ENCODE measurements around the gene WDR5. TPM values are rescaled to one million over a fixed set of nuclear protein-coding genes. Genes with fewer than 3 reads are reported as not detected.

WDR5 gene
- total RNA-seq, 2 experiments from 2014 or later, result 41.2 to 47.0 TPM

GRCh38 chr9:134185536-134186011 is 49.7 kb downstream of the WDR5 start:
- no peak for ATAC-seq
- Mint-ChIP-seq H3K9me3 (ENCODE audit: low read depth) (peaks cover 7% of the 10 kb centered on the region), H3K4me3 (no peak overlapping the region), H3K27me3 (peaks cover 15% of the 10 kb centered on the region), H3K27ac (peak overlapping the region; percentile 47), H3K36me3 (peaks cover 6% of the 10 kb centered on the region), H3K4me1 (peaks cover 23% of the 10 kb centered on the region)
- CTCF ChIA-PET, result interaction anchor here (0.9 to 2.0 kb wide), 2 partner anchors 32 to 257 kb away, joined by 3 to 6 read pairs; no protein-coding TSS in a partner anchor
- peak; percentile 63 for DNase-seq

- Mint-ChIP-seq H3K36me3 (peaks cover 6% of the 10 kb centered on the region), H3K9me3 (ENCODE audit: low read depth) (peaks cover 7% of the 10 kb centered on the region), H3K27ac (no peak overlapping the region), H3K4me1 (peaks cover 17% of the 10 kb centered on the region), H3K27me3 (peaks cover 11% of the 10 kb centered on the region), H3K4me3 (no peak overlapping the region)
- no peak for DNase-seq
- no peak for ATAC-seq
- CTCF ChIA-PET, result interaction anchor here (0.9 to 2.0 kb wide), 2 partner anchors 31 to 256 kb away, joined by 3 to 6 read pairs; no protein-coding TSS in a partner anchor
Observed at GRCh38 chr9:134186471-134187109, 50.7 kb downstream of the WDR5 start.

GRCh38 chr9:134187110-134187531 is 51.2 kb downstream of the WDR5 start:
- Mint-ChIP-seq H3K4me3 (no peak overlapping the region), H3K4me1 (peaks cover 12% of the 10 kb centered on the region), H3K27ac (no peak overlapping the region), H3K27me3 (peaks cover 13% of the 10 kb centered on the region), H3K9me3 (ENCODE audit: low read depth) (peaks cover 7% of the 10 kb centered on the region), H3K36me3 (peaks cover 6% of the 10 kb centered on the region)
- DNase-seq (no peak), ATAC-seq (no peak)
- CTCF ChIA-PET, result interaction anchor here (2.0 kb wide), 1 partner anchor 255 kb away, joined by 6 read pairs; no protein-coding TSS in a partner anchor

- no peak overlapping the region for H3K4me3 Mint-ChIP-seq
- H3K4me1 Mint-ChIP-seq, result peaks cover 4% of the 10 kb centered on the region
- no peak for DNase-seq
- no peak overlapping the region for H3K27ac Mint-ChIP-seq
- CTCF ChIA-PET, result no interaction called here
- H3K36me3 Mint-ChIP-seq, result no peaks in the 10 kb centered on the region
- peaks cover 9% of the 10 kb centered on the region for H3K27me3 Mint-ChIP-seq
- H3K9me3 Mint-ChIP-seq (ENCODE audit: low read depth), result no peaks in the 10 kb centered on the region
- no peak for ATAC-seq
Observed at GRCh38 chr9:134187891-134188385, 52.1 kb downstream of the WDR5 start.

- H3K4me1 Mint-ChIP-seq, result peaks cover 4% of the 10 kb centered on the region
- peaks cover 9% of the 10 kb centered on the region for H3K27me3 Mint-ChIP-seq
- CTCF ChIA-PET, result no interaction called here
- H3K36me3 Mint-ChIP-seq, result no peaks in the 10 kb centered on the region
- H3K4me3 Mint-ChIP-seq, result no peak overlapping the region
- H3K9me3 Mint-ChIP-seq (ENCODE audit: low read depth), result no peaks in the 10 kb centered on the region
- DNase-seq, result no peak
- ATAC-seq, result no peak
- H3K27ac Mint-ChIP-seq, result no peak overlapping the region
Observed at GRCh38 chr9:134188386-134189144, 52.7 kb downstream of the WDR5 start.

DNA sequence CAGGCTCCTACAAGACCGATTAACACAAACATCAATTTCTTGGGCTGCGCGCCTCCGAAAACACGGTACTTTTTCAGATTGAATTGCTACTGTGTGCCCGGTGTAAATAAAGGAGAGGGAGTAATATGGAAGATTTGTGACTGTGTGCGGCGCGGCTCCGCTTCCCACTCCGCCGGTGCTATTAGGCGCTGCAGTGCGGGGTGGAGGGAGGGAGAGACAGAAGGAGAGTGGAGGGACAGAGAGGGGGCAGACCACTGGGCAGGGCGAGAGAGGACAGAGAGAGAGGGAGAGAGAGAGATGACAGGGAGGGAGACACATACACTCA is 53.2 kb downstream of the WDR5 start:
- peaks cover 9% of the 10 kb centered on the region for H3K27me3 Mint-ChIP-seq
- no peak overlapping the region for H3K4me3 Mint-ChIP-seq
- ATAC-seq (no peak), DNase-seq (no peak)
- peaks cover 4% of the 10 kb centered on the region for H3K4me1 Mint-ChIP-seq
- H3K9me3 Mint-ChIP-seq (ENCODE audit: low read depth), result no peaks in the 10 kb centered on the region
- no peaks in the 10 kb centered on the region for H3K36me3 Mint-ChIP-seq
- CTCF ChIA-PET, result no interaction called here
- H3K27ac Mint-ChIP-seq, result no peak overlapping the region

DNA sequence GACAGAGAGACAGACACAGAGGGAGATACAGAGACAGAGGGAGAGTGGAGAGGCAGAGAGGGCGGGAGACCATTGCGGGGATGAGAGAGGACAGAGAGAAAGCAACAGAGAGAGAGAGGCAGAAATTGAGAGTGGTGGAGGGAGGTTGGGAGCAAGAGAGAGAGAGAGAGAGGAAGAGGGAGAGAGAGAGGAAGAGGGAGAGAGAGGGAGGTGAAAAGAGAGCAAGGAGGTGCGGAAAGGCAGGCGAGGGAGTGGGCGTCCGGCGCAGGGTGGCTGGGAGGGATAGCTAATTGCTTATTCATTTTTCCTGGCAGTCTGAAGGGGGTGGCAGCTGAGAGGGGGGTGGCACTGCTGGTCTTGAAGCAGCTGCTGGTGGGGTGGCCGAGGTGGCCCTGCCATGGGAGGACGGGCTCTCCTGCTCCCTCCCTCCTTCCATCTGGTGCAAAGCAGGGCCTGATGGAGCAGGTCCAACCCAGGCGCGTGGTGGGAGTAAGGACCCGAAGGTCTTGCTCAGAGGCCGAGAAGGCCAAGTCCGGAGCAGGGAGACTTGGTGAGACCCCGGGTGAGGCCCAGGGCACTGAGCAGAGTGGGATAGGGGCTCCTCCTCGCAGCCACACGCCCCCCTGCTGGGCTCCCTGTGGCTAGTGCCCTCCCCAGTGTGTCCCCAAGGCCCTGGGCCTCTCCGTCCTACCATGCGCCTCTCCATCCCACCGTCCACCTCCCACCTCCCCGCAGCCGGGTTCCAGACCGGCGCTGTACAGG is 53.8 kb downstream of the WDR5 start:
- peaks cover 4% of the 10 kb centered on the region for H3K4me1 Mint-ChIP-seq
- no peaks in the 10 kb centered on the region for H3K9me3 Mint-ChIP-seq (ENCODE audit: low read depth)
- peaks cover 9% of the 10 kb centered on the region for H3K27me3 Mint-ChIP-seq
- no peak for DNase-seq
- no peaks in the 10 kb centered on the region for H3K36me3 Mint-ChIP-seq
- H3K4me3 Mint-ChIP-seq, result no peak overlapping the region
- H3K27ac Mint-ChIP-seq, result no peak overlapping the region
- CTCF ChIA-PET, result no interaction called here
- ATAC-seq, result no peak

DNA sequence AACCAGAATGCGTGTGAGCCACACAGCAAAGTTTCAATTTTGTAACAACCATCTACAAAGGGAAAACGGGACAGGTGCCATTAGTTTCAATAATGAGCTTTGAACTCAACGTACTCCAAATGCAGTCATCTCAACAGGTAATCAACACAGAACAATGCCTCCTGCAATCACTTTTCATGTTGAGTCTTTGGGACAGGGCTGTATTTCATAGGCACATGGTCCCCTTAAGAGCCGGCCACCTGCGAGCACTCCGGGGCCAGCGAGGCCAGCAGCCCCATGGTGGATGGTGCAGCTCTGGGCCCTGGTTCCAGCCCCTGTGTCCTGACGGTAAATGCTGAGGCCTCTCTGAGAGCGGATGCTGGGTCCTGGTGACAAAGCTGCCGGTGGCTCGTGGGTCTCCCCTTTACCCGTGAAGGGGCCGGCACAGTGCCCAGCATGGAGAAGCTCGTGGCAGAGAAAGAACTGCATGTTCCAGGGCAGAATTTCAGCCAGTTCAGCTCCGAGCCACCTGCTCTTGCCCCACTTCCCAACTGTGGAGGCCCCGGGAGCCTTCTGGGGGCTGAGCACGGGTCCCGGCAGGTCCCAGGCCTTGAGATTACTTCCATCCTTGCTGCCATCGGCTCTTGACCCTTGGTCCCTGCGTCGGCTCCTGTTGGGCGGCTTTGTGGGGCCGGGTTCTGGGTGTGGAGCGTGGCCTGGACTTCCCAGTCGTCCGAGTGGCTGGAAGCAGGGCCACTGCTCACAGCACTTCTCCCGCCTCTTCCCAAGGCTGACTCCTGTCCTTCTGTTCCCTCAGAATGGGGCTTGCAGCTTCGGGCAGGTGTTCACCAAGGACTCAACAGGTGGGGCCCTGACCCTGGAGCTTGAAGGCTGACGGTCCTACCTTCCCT is 54.6 kb downstream of the WDR5 start:
- Mint-ChIP-seq H3K4me1 (peaks cover 6% of the 10 kb centered on the region), H3K36me3 (no peaks in the 10 kb centered on the region), H3K27me3 (peaks cover 8% of the 10 kb centered on the region), H3K27ac (no peak overlapping the region), H3K9me3 (ENCODE audit: low read depth) (no peaks in the 10 kb centered on the region), H3K4me3 (no peak overlapping the region)
- ATAC-seq (no peak), DNase-seq (no peak)
- CTCF ChIA-PET, result interaction anchor here (1.0 kb wide), 1 partner anchor 20 kb away, joined by 3 read pairs; no protein-coding TSS in a partner anchor

DNA sequence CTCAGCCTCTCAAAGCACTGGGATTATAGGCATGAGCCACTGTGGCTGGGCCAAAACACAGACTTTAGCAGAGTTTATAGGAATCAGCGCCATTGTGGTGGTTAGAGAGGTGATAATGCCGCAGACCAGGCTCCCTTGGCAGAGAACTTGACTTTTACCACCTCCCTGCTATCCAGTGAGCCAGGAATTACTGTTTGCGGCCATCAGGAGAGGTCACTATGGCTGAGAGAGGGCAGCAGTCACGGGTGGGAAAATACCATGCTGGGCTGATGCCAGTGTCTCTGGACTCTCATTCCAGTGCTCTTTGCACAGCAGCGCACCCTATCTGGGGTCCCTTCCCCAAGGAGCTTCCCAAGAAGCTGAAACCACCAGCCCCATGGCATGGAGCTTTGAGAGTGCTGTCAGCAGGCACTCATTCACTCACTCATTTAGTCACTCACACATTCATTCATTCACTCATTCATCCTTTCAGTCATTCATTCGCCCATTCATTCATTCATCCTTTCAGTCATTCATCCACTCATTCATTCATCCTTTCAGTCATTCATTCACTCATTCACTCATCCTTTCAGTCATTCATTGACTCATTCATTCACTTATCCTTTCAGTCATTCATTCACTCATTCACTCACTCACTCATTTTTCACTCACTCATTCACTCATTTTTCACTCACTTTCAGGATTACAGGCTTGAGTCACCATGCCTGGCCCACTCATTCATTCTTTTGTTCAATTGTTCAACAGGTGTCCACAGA is 55.8 kb downstream of the WDR5 start:
- H3K27ac Mint-ChIP-seq, result no peak overlapping the region
- H3K27me3 Mint-ChIP-seq, result peaks cover 2% of the 10 kb centered on the region
- no peaks in the 10 kb centered on the region for H3K36me3 Mint-ChIP-seq
- CTCF ChIA-PET, result interaction anchor here (1.0 to 1.6 kb wide), 2 partner anchors 20 to 21 kb away, joined by 3 to 4 read pairs; no protein-coding TSS in a partner anchor
- H3K4me1 Mint-ChIP-seq, result peaks cover 9% of the 10 kb centered on the region
- H3K9me3 Mint-ChIP-seq (ENCODE audit: low read depth), result no peaks in the 10 kb centered on the region
- DNase-seq, result no peak
- no peak overlapping the region for H3K4me3 Mint-ChIP-seq
- ATAC-seq, result no peak

- no peak overlapping the region for H3K27ac Mint-ChIP-seq
- peaks cover 9% of the 10 kb centered on the region for H3K4me1 Mint-ChIP-seq
- H3K36me3 Mint-ChIP-seq, result no peaks in the 10 kb centered on the region
- no peaks in the 10 kb centered on the region for H3K9me3 Mint-ChIP-seq (ENCODE audit: low read depth)
- CTCF ChIA-PET, result interaction anchor here (1.6 kb wide), 1 partner anchor 21 kb away, joined by 4 read pairs; no protein-coding TSS in a partner anchor
- DNase-seq, result no peak
- ATAC-seq, result no peak
- H3K27me3 Mint-ChIP-seq, result peaks cover 6% of the 10 kb centered on the region
- no peak overlapping the region for H3K4me3 Mint-ChIP-seq
Observed at GRCh38 chr9:134192311-134192950, 56.5 kb downstream of the WDR5 start.

DNA sequence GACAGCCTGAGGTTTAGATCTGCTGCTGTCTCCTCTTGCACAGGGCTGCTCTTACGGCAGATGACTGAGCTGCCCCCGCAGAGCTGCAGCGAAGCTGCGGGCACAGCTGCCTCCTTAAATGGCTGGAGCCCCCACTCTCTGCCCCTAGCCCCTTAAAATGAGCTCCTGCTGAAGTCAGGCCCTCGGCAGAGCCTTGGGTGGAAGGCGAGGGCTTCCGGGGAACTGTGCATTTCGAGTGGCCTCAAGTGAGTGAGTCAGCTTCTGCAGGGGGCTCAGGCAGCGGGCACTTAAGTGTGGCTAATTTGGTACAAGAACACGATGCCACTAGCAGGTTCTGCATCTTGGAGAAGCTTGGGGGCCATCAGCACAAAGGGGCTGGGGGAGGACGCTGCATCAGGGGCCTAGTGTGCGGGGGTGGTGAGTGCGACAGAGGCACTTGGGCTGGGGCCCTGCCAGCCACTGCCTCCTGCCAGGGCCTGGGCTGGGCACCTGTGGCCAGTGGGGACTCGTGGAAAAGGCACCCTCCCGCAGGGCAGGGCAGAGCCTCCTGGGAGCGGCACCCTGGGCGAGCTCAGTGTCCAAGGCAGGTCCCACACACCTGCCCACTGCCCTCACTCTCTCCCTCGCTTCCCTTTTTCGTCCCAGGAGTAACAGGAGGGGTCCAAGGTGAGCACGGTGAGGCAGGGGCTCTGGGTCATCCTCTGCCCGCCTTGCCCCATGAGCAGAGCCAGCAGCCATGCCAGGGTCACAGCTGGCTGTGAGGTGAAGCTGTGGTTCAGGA is 57.3 kb downstream of the WDR5 start:
- Mint-ChIP-seq H3K4me1 (peaks cover 9% of the 10 kb centered on the region), H3K4me3 (no peak overlapping the region), H3K27me3 (peaks cover 6% of the 10 kb centered on the region), H3K36me3 (no peaks in the 10 kb centered on the region), H3K27ac (no peak overlapping the region), H3K9me3 (ENCODE audit: low read depth) (no peaks in the 10 kb centered on the region)
- CTCF ChIA-PET, result interaction anchor here (1.6 kb wide), 1 partner anchor 22 kb away, joined by 4 read pairs; no protein-coding TSS in a partner anchor
- ATAC-seq (no peak), DNase-seq (no peak)
